Body of pancreas (tissue), 4 donors: ENCODE measurements around the gene TMCO6.
"Not testable (repeated sequence)": the region's sequence is repeated elsewhere in the genome, so short reads cannot be mapped to it uniquely, and the experiment has no call there.

Experiments used
- POLR2A ChIP-seq, 3 donors: fragments of 450-650 bp; IDR thresholded peaks; one replicate each; pipeline ENCODE4 v1.6.1; 2016; ENCODE audit warnings: antibody characterized with exemption in 3 of 3, mild to moderate bottlenecking in 2 of 3
- TF ChIP-seq, protein P1 (sequence below), 7 experiments: fragments of 450-650 bp in 4 of 7; fragments of 200-600 bp in 3 of 7; sonication (generic) in 3 of 7; IDR thresholded peaks; one replicate each; pipeline ENCODE4 v1.5.1; 2016 to 2019; ENCODE audit warnings: antibody characterized with exemption in 7 of 7

GRCh38 chr5:140671035-140671434 lies 31.8 kb downstream of the TMCO6 start:
- TF ChIP-seq, protein P1, sequence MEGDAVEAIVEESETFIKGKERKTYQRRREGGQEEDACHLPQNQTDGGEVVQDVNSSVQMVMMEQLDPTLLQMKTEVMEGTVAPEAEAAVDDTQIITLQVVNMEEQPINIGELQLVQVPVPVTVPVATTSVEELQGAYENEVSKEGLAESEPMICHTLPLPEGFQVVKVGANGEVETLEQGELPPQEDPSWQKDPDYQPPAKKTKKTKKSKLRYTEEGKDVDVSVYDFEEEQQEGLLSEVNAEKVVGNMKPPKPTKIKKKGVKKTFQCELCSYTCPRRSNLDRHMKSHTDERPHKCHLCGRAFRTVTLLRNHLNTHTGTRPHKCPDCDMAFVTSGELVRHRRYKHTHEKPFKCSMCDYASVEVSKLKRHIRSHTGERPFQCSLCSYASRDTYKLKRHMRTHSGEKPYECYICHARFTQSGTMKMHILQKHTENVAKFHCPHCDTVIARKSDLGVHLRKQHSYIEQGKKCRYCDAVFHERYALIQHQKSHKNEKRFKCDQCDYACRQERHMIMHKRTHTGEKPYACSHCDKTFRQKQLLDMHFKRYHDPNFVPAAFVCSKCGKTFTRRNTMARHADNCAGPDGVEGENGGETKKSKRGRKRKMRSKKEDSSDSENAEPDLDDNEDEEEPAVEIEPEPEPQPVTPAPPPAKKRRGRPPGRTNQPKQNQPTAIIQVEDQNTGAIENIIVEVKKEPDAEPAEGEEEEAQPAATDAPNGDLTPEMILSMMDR (IDR thresholded peaks at IDR 0.05): not testable (repeated sequence)
- TF ChIP-seq POLR2A (IDR thresholded peaks at IDR 0.05): not testable (repeated sequence)
